Measurements from ENCODE around the gene MNX1.

DNA sequence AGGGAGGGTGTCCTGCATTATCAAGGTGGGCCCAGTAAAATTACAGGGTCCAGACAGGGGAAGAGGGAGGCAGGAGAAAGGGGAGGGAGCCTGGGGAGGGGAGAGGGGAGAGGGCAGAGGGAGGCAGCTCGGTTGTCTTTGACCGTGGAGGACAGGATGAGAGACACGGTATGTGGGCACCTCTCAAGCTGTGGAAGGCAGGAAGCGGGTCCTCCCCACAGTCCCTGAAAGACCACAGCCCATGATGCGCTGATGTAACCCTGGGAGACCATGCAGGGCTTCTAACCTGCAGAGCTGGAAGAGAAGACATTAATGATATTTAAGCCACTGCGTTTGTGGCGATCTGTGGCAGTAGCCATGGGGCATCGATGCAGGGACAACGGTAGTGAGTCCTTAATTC lies 27.2 kb upstream of the MNX1 start:
- TF ChIP-seq TARDBP (IDR thresholded peaks at IDR 0.05) (no peak), FOXM1 (IDR thresholded peaks at IDR 0.05; ENCODE audit: borderline replicate concordance) (no peak), ZNF384 (IDR thresholded peaks at IDR 0.05) (no peak), FOXK2 (IDR thresholded peaks at IDR 0.05) (no peak), ARNT (IDR thresholded peaks at IDR 0.05) (no peak), ELF4 (IDR thresholded peaks at IDR 0.05) (no peak), BHLHE40 (IDR thresholded peaks at IDR 0.05; ENCODE audit: borderline replicate concordance) (no peak), SP1 (IDR thresholded peaks at IDR 0.05) (no peak), HDGF (IDR thresholded peaks at IDR 0.05; ENCODE audit: borderline replicate concordance) (no peak), FOXA1 (IDR thresholded peaks at IDR 0.05) (no peak), NFRKB (IDR thresholded peaks at IDR 0.05) (no peak), SUZ12 (IDR thresholded peaks at IDR 0.05) (no peak), CTBP1 (IDR thresholded peaks at IDR 0.05; ENCODE audit: borderline replicate concordance) (no peak), L3MBTL2 (conservative IDR thresholded peaks at IDR 0.05) (no peak)
